SK-N-SH treated with all-trans-retinoic acid at 6 μM for 48 hours (cell line): ENCODE data around the gene CD99.

Experiments
- ATAC-seq: fragments of 200-7000 bp; cut with Tn5 transposase; 3 replicates; pipeline ENCODE4 v1.9.1; 2020; ENCODE audit warnings: mild to moderate bottlenecking, moderate library complexity
- ARNTL ChIP-seq: fragments of 450-650 bp; formaldehyde crosslinking; IDR thresholded peaks from 2 replicates; pipeline ENCODE4 v1.5.0; 2020; ENCODE audit warnings: low read depth, mild to moderate bottlenecking, moderate library complexity, borderline replicate concordance
- BACH2 ChIP-seq: fragments of 250-450 bp; sonication (Bioruptor Pico); IDR thresholded peaks from 2 replicates; pipeline ENCODE4 v1.9.0; 2021; ENCODE audit warnings: mild to moderate bottlenecking, borderline replicate concordance
- CSDC2 ChIP-seq: fragments of 250-450 bp; sonication (Bioruptor Pico); IDR thresholded peaks from 2 replicates; pipeline ENCODE4 v1.5.0; 2020; ENCODE audit warnings: mild to moderate bottlenecking, moderate library complexity
- GLIS3 ChIP-seq: fragments of 250-450 bp; sonication (Bioruptor Pico); IDR thresholded peaks from 2 replicates; pipeline ENCODE4 v1.5.0; 2020; ENCODE audit warnings: mild to moderate bottlenecking, moderate library complexity
- ISL1 ChIP-seq: fragments of 250-450 bp; sonication (Bioruptor Pico); IDR thresholded peaks from 2 replicates; pipeline ENCODE4 v2.1.2; 2022; ENCODE audit warnings: mild to moderate bottlenecking, moderate library complexity
- OSR1 ChIP-seq: fragments of 250-450 bp; sonication (Bioruptor Pico); IDR thresholded peaks from 2 replicates; pipeline ENCODE4 v1.8.0; 2022; ENCODE audit warnings: moderate library complexity, mild to moderate bottlenecking, inconsistent platforms
- PPARA ChIP-seq: fragments of 250-450 bp; sonication (Bioruptor Pico); IDR thresholded peaks from 2 replicates; pipeline ENCODE4 v1.5.0; 2020; ENCODE audit warnings: mild to moderate bottlenecking, borderline replicate concordance
- RARB ChIP-seq: fragments of 250-450 bp; sonication (Bioruptor Pico); IDR thresholded peaks from 2 replicates; pipeline ENCODE4 v1.8.0; 2021; ENCODE audit warnings: mild to moderate bottlenecking, moderate library complexity
- SNAI2 ChIP-seq: fragments of 250-450 bp; sonication (Bioruptor Pico); IDR thresholded peaks from 2 replicates; pipeline ENCODE4 v1.5.0; 2020; ENCODE audit warnings: mild to moderate bottlenecking, moderate library complexity
- TCF4 ChIP-seq: fragments of 250-450 bp; sonication (Bioruptor Pico); IDR thresholded peaks from 2 replicates; pipeline ENCODE4 v1.8.0; 2021; ENCODE audit warnings: mild to moderate bottlenecking, moderate library complexity, borderline replicate concordance
- TOX ChIP-seq: fragments of 250-450 bp; sonication (Bioruptor Pico); IDR thresholded peaks from 2 replicates; pipeline ENCODE4 v1.8.0; 2021; ENCODE audit warnings: mild to moderate bottlenecking, moderate library complexity, borderline replicate concordance
- ZC3H10 ChIP-seq: fragments of 250-450 bp; sonication (Bioruptor Pico); IDR thresholded peaks from 2 replicates; pipeline ENCODE4 v1.5.1; 2021; ENCODE audit warnings: mild to moderate bottlenecking, moderate library complexity
- ZFP3 ChIP-seq: fragments of 250-450 bp; sonication (Bioruptor Pico); IDR thresholded peaks from 2 replicates; pipeline ENCODE4 v1.5.0; 2020; ENCODE audit warnings: mild to moderate bottlenecking, moderate library complexity
- ZFP30 ChIP-seq: fragments of 450-650 bp; formaldehyde crosslinking; IDR thresholded peaks from 2 replicates; pipeline ENCODE4 v1.5.0; 2022; ENCODE audit warnings: mild to moderate bottlenecking, moderate library complexity
- ZNF565 ChIP-seq: fragments of 450-650 bp; formaldehyde crosslinking; conservative IDR thresholded peaks from 2 replicates; pipeline ENCODE4 v1.5.0; 2020; ENCODE audit warnings: low read depth, mild to moderate bottlenecking, moderate library complexity
- ZNF70 ChIP-seq: fragments of 450-650 bp; formaldehyde crosslinking; IDR thresholded peaks from 2 replicates; pipeline ENCODE4 v1.5.0; 2020; ENCODE audit warnings: mild to moderate bottlenecking, moderate library complexity
- ZNF8 ChIP-seq: fragments of 450-650 bp; formaldehyde crosslinking; IDR thresholded peaks from 2 replicates; pipeline ENCODE4 v1.5.0; 2020; ENCODE audit warnings: mild to moderate bottlenecking, moderate library complexity
- TF ChIP-seq, protein P1 (sequence below): fragments of 250-450 bp; sonication (Bioruptor Pico); IDR thresholded peaks from 2 replicates; pipeline ENCODE4 v1.8.0; 2021; ENCODE audit warnings: low read depth, mild to moderate bottlenecking, moderate library complexity, borderline replicate concordance
- TF ChIP-seq, protein P2 (sequence below): fragments of 250-450 bp; sonication (Bioruptor Pico); IDR thresholded peaks from 2 replicates; pipeline ENCODE4 v1.8.0; 2020; ENCODE audit warnings: mild to moderate bottlenecking, moderate library complexity, borderline replicate concordance
- TF ChIP-seq, protein P3 (sequence below): fragments of 250-450 bp; sonication (Bioruptor Pico); IDR thresholded peaks from 2 replicates; pipeline ENCODE4 v1.5.1; 2021; ENCODE audit warnings: mild to moderate bottlenecking, moderate library complexity
- TF ChIP-seq, protein P4 (sequence below): fragments of 250-450 bp; sonication (Bioruptor Pico); IDR thresholded peaks from 2 replicates; pipeline ENCODE4 v1.5.0; 2020; ENCODE audit warnings: mild to moderate bottlenecking, moderate library complexity

The CD99 gene

DNA sequence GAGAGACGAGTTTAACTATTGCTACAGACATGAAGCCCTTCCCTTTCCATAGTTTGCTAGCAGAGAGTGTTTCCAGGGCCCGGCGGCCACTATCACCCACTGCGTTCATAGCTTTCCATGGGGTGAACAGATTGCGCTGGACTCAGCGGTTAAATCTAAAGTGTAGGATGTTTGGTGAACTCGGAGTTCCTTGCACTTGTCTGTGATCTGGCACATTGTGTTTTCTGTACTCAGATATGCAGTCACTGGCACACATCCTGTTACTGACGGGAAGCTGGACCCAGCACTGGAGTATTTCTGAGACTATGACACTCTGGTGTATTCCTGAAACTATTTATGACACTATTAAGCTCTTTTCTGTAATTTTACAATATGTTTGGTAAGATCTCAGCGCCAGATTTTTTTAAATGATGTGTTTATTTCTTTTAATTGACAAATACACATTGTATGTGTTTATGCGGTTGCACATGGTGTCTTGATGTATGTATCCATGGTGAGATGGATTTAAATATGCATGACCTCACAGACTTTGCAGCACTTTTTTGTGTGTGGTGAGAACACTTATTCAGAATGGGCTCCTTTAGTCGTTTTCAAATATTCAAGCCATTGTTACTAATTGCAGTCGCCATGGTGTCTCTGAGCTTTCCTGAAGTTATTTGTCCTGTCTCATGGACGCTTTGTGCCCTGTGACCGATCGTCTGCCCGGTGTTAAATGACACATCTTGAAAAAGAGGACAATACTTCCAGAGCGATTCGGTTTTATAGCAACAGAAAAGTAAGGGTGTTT lies 14.1 kb downstream of the CD99 start:
- no peak for ATAC-seq
- TF ChIP-seq BACH2 (CRISPR knock-in tag) = no peak
- no peak for TF ChIP-seq ZNF8 (CRISPR knock-in tag)
- TF ChIP-seq RARB (CRISPR knock-in tag) = no peak
- no peak for TF ChIP-seq ZNF70 (CRISPR knock-in tag)
- TF ChIP-seq ZC3H10 (CRISPR knock-in tag) = no peak
- TF ChIP-seq ZFP3 (CRISPR knock-in tag) = no peak
- TF ChIP-seq TOX (CRISPR knock-in tag) = no peak
- TF ChIP-seq, protein P1, sequence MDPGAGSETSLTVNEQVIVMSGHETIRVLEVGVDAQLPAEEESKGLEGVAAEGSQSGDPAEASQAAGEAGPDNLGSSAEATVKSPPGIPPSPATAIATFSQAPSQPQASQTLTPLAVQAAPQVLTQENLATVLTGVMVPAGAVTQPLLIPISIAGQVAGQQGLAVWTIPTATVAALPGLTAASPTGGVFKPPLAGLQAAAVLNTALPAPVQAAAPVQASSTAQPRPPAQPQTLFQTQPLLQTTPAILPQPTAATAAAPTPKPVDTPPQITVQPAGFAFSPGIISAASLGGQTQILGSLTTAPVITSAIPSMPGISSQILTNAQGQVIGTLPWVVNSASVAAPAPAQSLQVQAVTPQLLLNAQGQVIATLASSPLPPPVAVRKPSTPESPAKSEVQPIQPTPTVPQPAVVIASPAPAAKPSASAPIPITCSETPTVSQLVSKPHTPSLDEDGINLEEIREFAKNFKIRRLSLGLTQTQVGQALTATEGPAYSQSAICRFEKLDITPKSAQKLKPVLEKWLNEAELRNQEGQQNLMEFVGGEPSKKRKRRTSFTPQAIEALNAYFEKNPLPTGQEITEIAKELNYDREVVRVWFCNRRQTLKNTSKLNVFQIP (CRISPR knock-in tag) = no peak
- no peak for TF ChIP-seq ARNTL (CRISPR knock-in tag)
- no peak for TF ChIP-seq GLIS3
- TF ChIP-seq ISL1 (CRISPR knock-in tag) = no peak
- TF ChIP-seq ZNF565 = no peak
- no peak for TF ChIP-seq OSR1 (CRISPR knock-in tag)
- TF ChIP-seq, protein P2, sequence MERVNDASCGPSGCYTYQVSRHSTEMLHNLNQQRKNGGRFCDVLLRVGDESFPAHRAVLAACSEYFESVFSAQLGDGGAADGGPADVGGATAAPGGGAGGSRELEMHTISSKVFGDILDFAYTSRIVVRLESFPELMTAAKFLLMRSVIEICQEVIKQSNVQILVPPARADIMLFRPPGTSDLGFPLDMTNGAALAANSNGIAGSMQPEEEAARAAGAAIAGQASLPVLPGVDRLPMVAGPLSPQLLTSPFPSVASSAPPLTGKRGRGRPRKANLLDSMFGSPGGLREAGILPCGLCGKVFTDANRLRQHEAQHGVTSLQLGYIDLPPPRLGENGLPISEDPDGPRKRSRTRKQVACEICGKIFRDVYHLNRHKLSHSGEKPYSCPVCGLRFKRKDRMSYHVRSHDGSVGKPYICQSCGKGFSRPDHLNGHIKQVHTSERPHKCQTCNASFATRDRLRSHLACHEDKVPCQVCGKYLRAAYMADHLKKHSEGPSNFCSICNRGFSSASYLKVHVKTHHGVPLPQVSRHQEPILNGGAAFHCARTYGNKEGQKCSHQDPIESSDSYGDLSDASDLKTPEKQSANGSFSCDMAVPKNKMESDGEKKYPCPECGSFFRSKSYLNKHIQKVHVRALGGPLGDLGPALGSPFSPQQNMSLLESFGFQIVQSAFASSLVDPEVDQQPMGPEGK (CRISPR knock-in tag) = no peak

DNA sequence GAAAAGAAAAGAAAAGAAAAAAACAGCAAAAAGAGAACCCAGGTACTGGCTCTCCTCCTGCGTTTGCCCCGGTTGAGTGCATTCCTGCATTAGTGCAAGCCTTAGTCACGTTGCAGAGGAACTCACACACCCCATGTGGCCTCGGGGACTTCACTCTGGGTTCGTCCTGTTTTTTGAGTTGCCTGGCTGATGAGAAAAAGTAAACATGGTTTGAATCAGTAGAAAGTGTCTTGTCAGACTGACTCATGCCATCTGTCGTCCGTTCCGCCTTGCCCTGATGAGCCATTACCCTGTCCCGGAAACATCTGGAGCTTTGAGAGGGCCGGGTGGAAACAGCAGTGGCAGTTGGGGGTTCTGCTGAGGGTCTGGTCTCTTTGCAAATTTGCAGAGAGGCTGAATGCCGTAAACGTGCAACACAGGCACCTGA lies 16.3 kb downstream of the CD99 start:
- no peak for TF ChIP-seq ZFP3 (CRISPR knock-in tag)
- TF ChIP-seq PPARA = no peak
- no peak for TF ChIP-seq GLIS3
- TF ChIP-seq, protein P3, sequence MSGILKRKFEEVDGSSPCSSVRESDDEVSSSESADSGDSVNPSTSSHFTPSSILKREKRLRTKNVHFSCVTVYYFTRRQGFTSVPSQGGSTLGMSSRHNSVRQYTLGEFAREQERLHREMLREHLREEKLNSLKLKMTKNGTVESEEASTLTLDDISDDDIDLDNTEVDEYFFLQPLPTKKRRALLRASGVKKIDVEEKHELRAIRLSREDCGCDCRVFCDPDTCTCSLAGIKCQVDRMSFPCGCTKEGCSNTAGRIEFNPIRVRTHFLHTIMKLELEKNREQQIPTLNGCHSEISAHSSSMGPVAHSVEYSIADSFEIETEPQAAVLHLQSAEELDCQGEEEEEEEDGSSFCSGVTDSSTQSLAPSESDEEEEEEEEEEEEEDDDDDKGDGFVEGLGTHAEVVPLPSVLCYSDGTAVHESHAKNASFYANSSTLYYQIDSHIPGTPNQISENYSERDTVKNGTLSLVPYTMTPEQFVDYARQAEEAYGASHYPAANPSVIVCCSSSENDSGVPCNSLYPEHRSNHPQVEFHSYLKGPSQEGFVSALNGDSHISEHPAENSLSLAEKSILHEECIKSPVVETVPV = no peak
- TF ChIP-seq, protein P2 (CRISPR knock-in tag) = no peak
- no peak for TF ChIP-seq CSDC2 (CRISPR knock-in tag)
- TF ChIP-seq OSR1 (CRISPR knock-in tag) = no peak
- TF ChIP-seq ZFP30 (CRISPR knock-in tag) = no peak
- TF ChIP-seq ARNTL (CRISPR knock-in tag) = no peak
- TF ChIP-seq, protein P4, sequence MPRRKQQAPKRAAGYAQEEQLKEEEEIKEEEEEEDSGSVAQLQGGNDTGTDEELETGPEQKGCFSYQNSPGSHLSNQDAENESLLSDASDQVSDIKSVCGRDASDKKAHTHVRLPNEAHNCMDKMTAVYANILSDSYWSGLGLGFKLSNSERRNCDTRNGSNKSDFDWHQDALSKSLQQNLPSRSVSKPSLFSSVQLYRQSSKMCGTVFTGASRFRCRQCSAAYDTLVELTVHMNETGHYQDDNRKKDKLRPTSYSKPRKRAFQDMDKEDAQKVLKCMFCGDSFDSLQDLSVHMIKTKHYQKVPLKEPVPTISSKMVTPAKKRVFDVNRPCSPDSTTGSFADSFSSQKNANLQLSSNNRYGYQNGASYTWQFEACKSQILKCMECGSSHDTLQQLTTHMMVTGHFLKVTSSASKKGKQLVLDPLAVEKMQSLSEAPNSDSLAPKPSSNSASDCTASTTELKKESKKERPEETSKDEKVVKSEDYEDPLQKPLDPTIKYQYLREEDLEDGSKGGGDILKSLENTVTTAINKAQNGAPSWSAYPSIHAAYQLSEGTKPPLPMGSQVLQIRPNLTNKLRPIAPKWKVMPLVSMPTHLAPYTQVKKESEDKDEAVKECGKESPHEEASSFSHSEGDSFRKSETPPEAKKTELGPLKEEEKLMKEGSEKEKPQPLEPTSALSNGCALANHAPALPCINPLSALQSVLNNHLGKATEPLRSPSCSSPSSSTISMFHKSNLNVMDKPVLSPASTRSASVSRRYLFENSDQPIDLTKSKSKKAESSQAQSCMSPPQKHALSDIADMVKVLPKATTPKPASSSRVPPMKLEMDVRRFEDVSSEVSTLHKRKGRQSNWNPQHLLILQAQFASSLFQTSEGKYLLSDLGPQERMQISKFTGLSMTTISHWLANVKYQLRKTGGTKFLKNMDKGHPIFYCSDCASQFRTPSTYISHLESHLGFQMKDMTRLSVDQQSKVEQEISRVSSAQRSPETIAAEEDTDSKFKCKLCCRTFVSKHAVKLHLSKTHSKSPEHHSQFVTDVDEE (CRISPR knock-in tag) = no peak
- TF ChIP-seq, all 23 proteins: peak for 0
- ATAC-seq = peak; percentile 73

DNA sequence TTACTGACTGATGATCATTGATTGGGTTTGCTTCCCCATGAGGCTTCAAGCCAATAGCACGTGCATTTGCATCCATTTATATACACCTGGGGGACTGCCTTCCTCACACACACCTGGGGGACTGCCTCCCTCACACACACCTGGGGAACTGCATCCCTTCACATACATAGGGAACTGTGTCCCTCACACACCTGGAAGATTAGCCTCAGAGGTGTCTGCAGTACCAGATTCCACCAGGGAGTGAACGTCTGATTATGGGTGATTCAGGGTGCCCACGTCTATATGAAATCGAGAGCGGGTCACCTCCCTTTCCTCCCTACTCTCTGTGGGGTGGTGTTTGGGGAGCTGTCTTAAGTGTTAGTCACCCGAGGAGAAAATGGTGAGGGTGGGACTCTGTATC lies 16.9 kb downstream of the CD99 start:
- no peak for ATAC-seq
- TF ChIP-seq RARB (CRISPR knock-in tag) (no peak), TCF4 (CRISPR knock-in tag) (no peak), ZNF8 (CRISPR knock-in tag) (no peak), OSR1 (CRISPR knock-in tag) (no peak), ZNF70 (CRISPR knock-in tag) (no peak), SNAI2 (CRISPR knock-in tag) (no peak), ZFP30 (CRISPR knock-in tag) (no peak)
- TF ChIP-seq, protein P3 = no peak
- TF ChIP-seq, protein P4 (CRISPR knock-in tag) = no peak
